H1 (cell line): ENCODE data around the gene PTCSC3. TPM values are rescaled to one million over a fixed set of nuclear protein-coding genes. Genes with fewer than 3 reads are reported as not detected.

Source experiments
- CTCF ChIA-PET: fragments of 300-600 bp; sonication (Branson Sonifier 250); formaldehyde crosslinking; loops from one replicate; lab custom pipeline; 2021; ENCODE audit not compliant: partially characterized antibody; lab: Charles Lee
- POLR2A ChIA-PET: fragments of 300-600 bp; sonication (Branson Sonifier 250); formaldehyde crosslinking; loops from one replicate; lab custom pipeline; 2021; ENCODE audit warnings: inconsistent platforms; ENCODE audit not compliant: partially characterized antibody; lab: Charles Lee
- DNase-seq, 2 experiments: peaks; one replicate each; pipeline versions ENCODE4 v3.0.0 to v3.0.0-alpha.2; 2010 to 2022; ENCODE audit warnings: low spot score in 2 of 2, low read depth in 1 of 2, mixed read lengths in 1 of 2
- FAIRE-seq: peaks from 2 replicates; lab custom pipeline; 2011; peaks lifted over from hg19 to GRCh38; lab: Jason Lieb, UNC
- H2AFZ ChIP-seq: 2 replicates; pipeline ENCODE4 v1.8.1; 2012; ENCODE audit warnings: low read length, inconsistent platforms
- H2AK5ac ChIP-seq: 2 replicates; pipeline ENCODE4 v1.6.1; 2013; ENCODE audit warnings: low read depth, low read length
- H2BK120ac ChIP-seq: replicated peaks from 2 replicates; pipeline ENCODE3; 2013; ENCODE audit warnings: low read depth, low read length, inconsistent platforms
- H2BK12ac ChIP-seq: 2 replicates; pipeline ENCODE4 v1.6.1; 2013; ENCODE audit warnings: low read depth, low read length
- H2BK15ac ChIP-seq: 2 replicates; pipeline ENCODE4 v1.6.1; 2013; ENCODE audit warnings: low read length
- H2BK20ac ChIP-seq: 2 replicates; pipeline ENCODE4 v1.6.1; 2013; ENCODE audit warnings: low read length
- H2BK5ac ChIP-seq: 2 replicates; pipeline ENCODE4 v1.6.1; 2013; ENCODE audit warnings: low read depth, low read length
- H3K14ac ChIP-seq: 2 replicates; pipeline ENCODE4 v1.6.1; 2013; ENCODE audit warnings: inconsistent platforms; ENCODE audit not compliant: insufficient read length
- H3K18ac ChIP-seq: 2 replicates; pipeline ENCODE4 v1.6.1; 2013; ENCODE audit warnings: low read length; ENCODE audit errors: extremely low read depth
- H3K23ac ChIP-seq: 2 replicates; pipeline ENCODE4 v1.6.1; 2013; ENCODE audit warnings: inconsistent platforms; ENCODE audit not compliant: insufficient read length
- H3K23me2 ChIP-seq: 2 replicates; pipeline ENCODE4 v1.6.1; 2013; ENCODE audit warnings: low read depth, low read length
- H3K27ac ChIP-seq: 2 replicates; pipeline ENCODE4 v1.6.1; 2011; ENCODE audit warnings: low read depth, low read length, inconsistent platforms
- H3K27me3 ChIP-seq, 4 experiments: replicated peaks in 1 of 4; 1 replicate in 1 of 4; 2 replicates in 3 of 4; pipeline versions ENCODE4 v1.6.1 to v1.8.1; 2011 to 2013; ENCODE audit warnings: low read length in 3 of 4, mild to moderate bottlenecking in 3 of 4, inconsistent platforms in 2 of 4, mixed read lengths in 2 of 4, moderate library complexity in 1 of 4; ENCODE audit not compliant: control insufficient read depth in 3 of 4, insufficient read depth in 3 of 4; ENCODE audit errors: extremely low read depth in 1 of 4
- H3K36me3 ChIP-seq, 4 experiments: 2 replicates each; pipeline versions ENCODE4 v1.6.1 to v1.8.1; 2011 to 2013; ENCODE audit warnings: mild to moderate bottlenecking in 4 of 4, low read length in 3 of 4, moderate library complexity in 2 of 4, control low read depth in 1 of 4, inconsistent platforms in 1 of 4; ENCODE audit not compliant: insufficient read depth in 4 of 4, control insufficient read depth in 2 of 4
- H3K4ac ChIP-seq: replicated peaks from 2 replicates; pipeline ENCODE3; 2013; ENCODE audit warnings: low read length, low read depth, mixed read lengths, inconsistent platforms; ENCODE audit not compliant: insufficient read length
- H3K4me1 ChIP-seq, 4 experiments: replicated peaks in 1 of 4; 1 replicate in 1 of 4; 2 replicates in 3 of 4; pipeline versions ENCODE4 v1.6.1 to v1.8.1; 2011 to 2013; ENCODE audit warnings: low read length in 3 of 4, inconsistent platforms in 2 of 4, mixed read lengths in 1 of 4; ENCODE audit not compliant: insufficient read depth in 4 of 4, control insufficient read depth in 3 of 4
- H3K4me2 ChIP-seq, 2 experiments: 2 replicates each; pipeline versions ENCODE4 v1.6.1 to v1.8.1; 2011 to 2013; ENCODE audit warnings: low read depth in 2 of 2, low read length in 2 of 2, control low read depth in 1 of 2, inconsistent platforms in 1 of 2, mild to moderate bottlenecking in 1 of 2; ENCODE audit not compliant: insufficient read depth in 1 of 2
- H3K4me3 ChIP-seq, 4 experiments: fragments of 200-600, 300-600 bp in 1 of 4; sonication (generic), shearing (Covaris generic), sonication (Bioruptor Twin) in 1 of 4; 2 replicates each; pipeline versions ENCODE4 v1.5.1 to v1.8.1; 2011 to 2016; ENCODE audit warnings: low read length in 4 of 4, low read depth in 3 of 4, control low read depth in 2 of 4, inconsistent platforms in 2 of 4, mild to moderate bottlenecking in 2 of 4, mixed read lengths in 1 of 4, moderate library complexity in 1 of 4; ENCODE audit not compliant: insufficient read depth in 2 of 4; ENCODE audit errors: extremely low read depth in 1 of 4
- H3K56ac ChIP-seq: replicated peaks from 2 replicates; pipeline ENCODE3; 2013; ENCODE audit warnings: low read depth, mild to moderate bottlenecking, mixed read lengths, low read length, inconsistent platforms; ENCODE audit not compliant: insufficient read length
- H3K79me1 ChIP-seq: 2 replicates; pipeline ENCODE4 v1.6.1; 2013; ENCODE audit warnings: low read depth, low read length, control low read depth
- H3K79me2 ChIP-seq, 2 experiments: 2 replicates each; pipeline versions ENCODE4 v1.6.1 to v1.8.1; 2012 to 2013; ENCODE audit warnings: low read length in 2 of 2, mild to moderate bottlenecking in 2 of 2, inconsistent platforms in 1 of 2; ENCODE audit not compliant: insufficient read depth in 2 of 2, control insufficient read depth in 1 of 2
- H3K9ac ChIP-seq, 4 experiments: replicated peaks in 1 of 4; 1 replicate in 1 of 4; 2 replicates in 3 of 4; pipeline versions ENCODE4 v1.6.1 to v1.8.1; 2011 to 2013; ENCODE audit warnings: low read depth in 3 of 4, low read length in 3 of 4, control low read depth in 2 of 4, mild to moderate bottlenecking in 2 of 4, moderate library complexity in 2 of 4, inconsistent platforms in 1 of 4; ENCODE audit errors: extremely low read depth in 1 of 4
- H3K9me3 ChIP-seq, 2 experiments: 2 replicates each; pipeline versions ENCODE4 v1.6.1 to v1.8.1; 2012 to 2013; ENCODE audit warnings: mild to moderate bottlenecking in 2 of 2, moderate library complexity in 2 of 2, control low read depth in 1 of 2, inconsistent platforms in 1 of 2, low read depth in 1 of 2, low read length in 1 of 2, mixed read lengths in 1 of 2; ENCODE audit not compliant: insufficient read depth in 2 of 2
- H4K20me1 ChIP-seq, 2 experiments: replicated peaks in 1 of 2; 2 replicates each; pipeline versions ENCODE3 to v1.8.1; 2011 to 2013; ENCODE audit warnings: inconsistent platforms in 2 of 2, low read length in 2 of 2, mild to moderate bottlenecking in 1 of 2; ENCODE audit not compliant: insufficient read depth in 2 of 2, control insufficient read depth in 1 of 2
- H4K5ac ChIP-seq: 2 replicates; pipeline ENCODE4 v1.6.1; 2013; ENCODE audit warnings: low read length, low read depth, mixed read lengths, inconsistent platforms; ENCODE audit not compliant: insufficient read length
- H4K8ac ChIP-seq: 2 replicates; pipeline ENCODE4 v1.8.0; 2013; ENCODE audit warnings: mild to moderate bottlenecking, moderate library complexity, low read length, inconsistent platforms; ENCODE audit not compliant: insufficient read depth; ENCODE audit errors: extremely low read depth
- H4K91ac ChIP-seq: replicated peaks from 2 replicates; pipeline ENCODE3; 2013; ENCODE audit warnings: low read length, mixed read lengths, inconsistent platforms; ENCODE audit not compliant: insufficient read length
- BRCA1 ChIP-seq: IDR thresholded peaks from 2 replicates; pipeline ENCODE4 v1.6.1; 2012; ENCODE audit warnings: low read depth, low read length, improper control_type of control experiment
- CEBPB ChIP-seq: IDR thresholded peaks from 2 replicates; pipeline ENCODE4 v1.6.1; 2012; ENCODE audit warnings: low read depth, low read length
- JUND ChIP-seq: IDR thresholded peaks from 2 replicates; pipeline ENCODE4 v1.6.1; 2011; ENCODE audit warnings: mild to moderate bottlenecking, improper control_type of control experiment, low read length
- MAFK ChIP-seq: IDR thresholded peaks from 2 replicates; pipeline ENCODE4 v1.6.1; 2012; ENCODE audit warnings: low read depth, mild to moderate bottlenecking, improper control_type of control experiment, low read length
- RFX5 ChIP-seq: IDR thresholded peaks from 2 replicates; pipeline ENCODE4 v1.6.1; 2011; ENCODE audit warnings: low read depth, low read length, improper control_type of control experiment, borderline replicate concordance
- WGBS, 2 experiments: shearing (Covaris generic) in 1 of 2; methylation state at CpG; one replicate each; pipeline versions ENCODE4 v1.1.6 to v1.1.7; 2013 to 2015; ENCODE audit warnings: low lambda C conversion rate in 2 of 2, mixed read lengths in 2 of 2, inconsistent platforms in 1 of 2, low coverage in 1 of 2, missing lambda C conversion rate in 1 of 2; ENCODE audit not compliant: insufficient replicate concordance in 2 of 2, insufficient coverage in 1 of 2, insufficient read length in 1 of 2; ENCODE audit errors: extremely low coverage in 1 of 2, missing lambda C conversion rate in 1 of 2; 5-methylcytosine and 5-hydroxymethylcytosine counted together
- polyA plus RNA-seq, 7 experiments: library from polyadenylated mRNA; depleted of rRNA in 3 of 7; stranded (reverse) in 5 of 7; unstranded in 2 of 7; fragments of >200 nt in 5 of 7; fragments of 200-250 nt in 2 of 7; gene quantifications; 1 replicate in 5 of 7; 2 replicates in 1 of 7; 4 replicates in 1 of 7; pipeline versions ENCODE4 v1.2.1 to v1.2.3, GENCODE V29; 2011 to 2013; ENCODE audit warnings: missing spikeins in 2 of 7, mixed read lengths in 2 of 7
- total RNA-seq: library from RNA; stranded (reverse); fragmentation: NEBNext Ultra II Directional; extraction: Animal tissue kit (Norgen Biotek cat#: 25700); gene quantifications from 2 replicates; pipeline ENCODE4 v1.2.1, GENCODE V29; 2021

The PTCSC3 gene
- total and polyA plus RNA-seq, 2 of the 8 experiments (the other 6 are each of a cell fraction or from before 2014, with no cell fraction given), result not detected

DNA sequence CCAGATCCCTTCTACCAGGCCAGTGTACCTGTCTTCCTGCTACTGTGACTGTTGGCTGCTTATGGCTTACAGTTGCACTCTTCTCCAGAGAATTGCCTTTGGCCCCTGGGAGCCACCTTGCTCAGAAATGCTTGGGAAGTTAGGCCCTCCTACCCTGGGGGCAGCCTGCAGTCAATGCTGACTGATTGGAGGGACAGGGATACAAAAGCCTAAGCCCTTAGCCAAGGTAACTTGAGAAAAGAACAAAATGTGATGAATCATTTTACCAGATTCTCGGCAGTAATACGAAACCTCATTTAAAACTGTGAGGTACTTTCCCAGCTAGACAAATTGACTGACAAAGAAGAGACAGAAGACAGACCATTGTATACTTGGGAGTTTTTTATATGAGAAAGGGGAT, 47.3 kb downstream of the PTCSC3 start:
- H3K79me1 ChIP-seq, result no peaks in the 10 kb centered on the region
- H2AFZ ChIP-seq, result peak overlapping the region; percentile 83; the same call in 1 of the 2 replicates
- no peak overlapping the region for H2BK20ac ChIP-seq
- no peak overlapping the region for H4K8ac ChIP-seq
- H4K91ac ChIP-seq, result no peak overlapping the region
- no peak overlapping the region for H2BK12ac ChIP-seq
- DNase-seq, result peak; percentile 36 to 49
- H3K9ac ChIP-seq, result no peak overlapping the region
- no peak overlapping the region for H2AK5ac ChIP-seq
- H3K27me3 ChIP-seq, result no peaks in the 10 kb centered on the region
- ChIA-PET CTCF (no interaction called here), POLR2A (no interaction called here)
- H3K18ac ChIP-seq, result no peak overlapping the region; the same call in 1 of the 2 replicates
- H3K14ac ChIP-seq, result no peak overlapping the region
- no peak overlapping the region for H3K4ac ChIP-seq
- peaks cover 0 to 4% (median 1%) of the 10 kb centered on the region in 4 experiments; a peak in 2 of 7 replicates for H3K4me1 ChIP-seq
- H2BK5ac ChIP-seq, result no peak overlapping the region
- H2BK120ac ChIP-seq, result no peak overlapping the region
- H3K56ac ChIP-seq, result no peak overlapping the region
- H3K23me2 ChIP-seq, result no peaks in the 10 kb centered on the region
- WGBS, 2 experiments, result 71% methylated on average over 2 of the region's 2 CpGs; no CpG with 5 or more reads in 1 of the 2 experiments
- no peak for TF ChIP-seq CEBPB
- TF ChIP-seq BRCA1, result no peak
- 0 out of 2 replicates have a peak, but pooled peaks have one; percentile 17 for TF ChIP-seq MAFK
- no peak for TF ChIP-seq RFX5
- TF ChIP-seq JUND, result 0 out of 2 replicates have a peak, but pooled peaks have one; percentile 11
- H2BK15ac ChIP-seq, result no peak overlapping the region
- H3K9me3 ChIP-seq, result peaks cover 3 to 6% of the 10 kb centered on the region in 2 experiments; a peak in 3 of 4 replicates
- no peak overlapping the region for H4K5ac ChIP-seq
- H3K23ac ChIP-seq, result no peak overlapping the region
- H3K27ac ChIP-seq, result no peak overlapping the region
- H3K79me2 ChIP-seq, result no peaks in the 10 kb centered on the region
- no peaks in the 10 kb centered on the region for H4K20me1 ChIP-seq
- peak; percentile 57 for FAIRE-seq
- no peak overlapping the region for H3K4me3 ChIP-seq
- H3K4me2 ChIP-seq, result peak overlapping the region; percentile 1 to 36; a peak in 1 of 4 replicates
- H3K36me3 ChIP-seq, result no peaks in the 10 kb centered on the region
